HepG2 (cell line): ENCODE data around the gene GPR107. TPM values are rescaled to one million over a fixed set of nuclear protein-coding genes. Genes with fewer than 3 reads are reported as not detected.

ENCODE experiments used
- ADNP ChIP-seq: sonication (generic); formaldehyde crosslinking; IDR thresholded peaks from 2 replicates; pipeline ENCODE4 v1.4.0; 2020; ENCODE audit warnings: missing genetic modification reagents
- AGO1 ChIP-seq: fragments of 200-400 bp; formaldehyde crosslinking; IDR thresholded peaks from 2 replicates; pipeline ENCODE4 v1.6.1; 2017; ENCODE audit warnings: mild to moderate bottlenecking, low read depth, low read length, moderate library complexity; ENCODE audit not compliant: poor library complexity, severe bottlenecking
- CREBL2 ChIP-seq: sonication (generic); formaldehyde crosslinking; IDR thresholded peaks from 2 replicates; pipeline ENCODE4 v1.8.1; 2023; ENCODE audit warnings: missing genetic modification reagents, mild to moderate bottlenecking, borderline replicate concordance
- FOXM1 ChIP-seq: sonication (generic); formaldehyde crosslinking; IDR thresholded peaks from 2 replicates; pipeline ENCODE4 v1.5.0; 2020; ENCODE audit warnings: missing genetic modification reagents
- MAF1 ChIP-seq: sonication (generic); formaldehyde crosslinking; IDR thresholded peaks from 2 replicates; pipeline ENCODE4 v1.5.0; 2020; ENCODE audit warnings: missing genetic modification reagents, borderline replicate concordance
- MYNN ChIP-seq: sonication (generic); formaldehyde crosslinking; IDR thresholded peaks from 2 replicates; pipeline ENCODE4 v1.4.0; 2020; ENCODE audit warnings: mild to moderate bottlenecking, low read depth, missing genetic modification reagents
- NCOA1 ChIP-seq: sonication (generic); formaldehyde crosslinking; IDR thresholded peaks from 2 replicates; pipeline ENCODE4 v1.9.0; 2021; ENCODE audit warnings: missing genetic modification reagents
- PITX1 ChIP-seq: sonication (generic); formaldehyde crosslinking; IDR thresholded peaks from 2 replicates; pipeline ENCODE4 v1.5.1; 2020; ENCODE audit warnings: mild to moderate bottlenecking, missing genetic modification reagents
- RELA ChIP-seq: sonication (generic); formaldehyde crosslinking; IDR thresholded peaks from 2 replicates; pipeline ENCODE4 v1.4.0; 2020; ENCODE audit warnings: missing genetic modification reagents
- SMC3 ChIP-seq: IDR thresholded peaks from 2 replicates; pipeline ENCODE4 v1.6.1; 2011; ENCODE audit warnings: low read length, improper control_type of control experiment
- SNAPC4 ChIP-seq: sonication (generic); formaldehyde crosslinking; IDR thresholded peaks from 2 replicates; pipeline ENCODE4 v1.4.0; 2020; ENCODE audit warnings: mild to moderate bottlenecking, missing genetic modification reagents
- TRIM22 ChIP-seq: fragments of 450-650 bp; IDR thresholded peaks from 2 replicates; pipeline ENCODE4 v1.6.1; 2017
- ZBTB38 ChIP-seq: sonication (generic); formaldehyde crosslinking; IDR thresholded peaks from 2 replicates; pipeline ENCODE4 v1.5.1; 2020; ENCODE audit warnings: mild to moderate bottlenecking, missing genetic modification reagents
- ZBTB4 ChIP-seq: sonication (generic); formaldehyde crosslinking; IDR thresholded peaks from 2 replicates; pipeline ENCODE4 v1.4.0; 2020; ENCODE audit warnings: missing genetic modification reagents, mild to moderate bottlenecking, borderline replicate concordance
- ZNF205 ChIP-seq: IDR thresholded peaks from 2 replicates; pipeline ENCODE4 v1.6.1; 2018; ENCODE audit warnings: missing biosample characterization, missing genetic modification reagents
- ZNF282 ChIP-seq: fragments of 450-650 bp; IDR thresholded peaks from 2 replicates; pipeline ENCODE4 v1.6.1; 2018; ENCODE audit not compliant: partially characterized antibody
- ZNF841 ChIP-seq: sonication (generic); formaldehyde crosslinking; IDR thresholded peaks from 2 replicates; pipeline ENCODE4 v1.8.1; 2023; ENCODE audit warnings: missing genetic modification reagents, borderline replicate concordance
- ZSCAN5A ChIP-seq: sonication (generic); formaldehyde crosslinking; IDR thresholded peaks from 2 replicates; pipeline ENCODE4 v1.8.0; 2022; ENCODE audit warnings: mild to moderate bottlenecking, missing genetic modification reagents, borderline replicate concordance
- polyA plus RNA-seq, 8 experiments: library from polyadenylated mRNA; depleted of rRNA in 3 of 8; stranded (reverse) in 7 of 8; unstranded in 1 of 8; fragments of >200 nt; fragmentation: Illumina TruSeq in 4 of 8; extraction: Trizol in 4 of 8; gene quantifications; 2 replicates each; pipeline versions ENCODE4 v1.2.1 to v1.2.3, GENCODE V29; 2011 to 2016; ENCODE audit warnings: low read depth in 4 of 8, missing spikeins in 1 of 8, mixed read lengths in 1 of 8; ENCODE audit not compliant: insufficient read depth in 1 of 8
- total RNA-seq, 5 experiments: library from RNA; depleted of rRNA; stranded (reverse); fragments of >200 nt; fragmentation: Illumina TruSeq; extraction: Trizol; gene quantifications; 2 replicates each; pipeline ENCODE4 v1.2.3, GENCODE V29; 2016; ENCODE audit warnings: low read depth in 1 of 5

The GPR107 gene
- total and polyA plus RNA-seq, 2 of the 13 experiments (the other 11 are each of a cell fraction or from before 2014, with no cell fraction given), result 22.5 to 24.4 TPM

GRCh38 chr9:130053504-130054324 is at the start of gene GPR107 (continued):
- TF ChIP-seq ZSCAN5A, result 0 out of 2 replicates have a peak, but pooled peaks have one; percentile 34
- no peak for TF ChIP-seq ZBTB4
- peak; percentile 20; the same call in 1 of the 2 replicates for TF ChIP-seq PITX1 (CRISPR knock-in tag)
- no peak for TF ChIP-seq CREBL2
- TF ChIP-seq ZNF841 (CRISPR knock-in tag), result no peak
- TF ChIP-seq ZNF282, result no peak
- peak; percentile 44; the same call in 1 of the 2 replicates for TF ChIP-seq SNAPC4 (CRISPR knock-in tag)
- peak; percentile 31; the same call in 1 of the 2 replicates for TF ChIP-seq ZNF205
- TF ChIP-seq FOXM1 (CRISPR knock-in tag), result no peak
- no peak for TF ChIP-seq SMC3
- no peak for TF ChIP-seq NCOA1
- TF ChIP-seq RELA (CRISPR knock-in tag), result 0 out of 2 replicates have a peak, but pooled peaks have one; percentile 51
- TF ChIP-seq MYNN, result no peak
- no peak for TF ChIP-seq ZBTB38 (CRISPR knock-in tag)
- peak; percentile 30 for TF ChIP-seq AGO1
- no peak for TF ChIP-seq TRIM22
- no peak for TF ChIP-seq ADNP
- TF ChIP-seq MAF1 (CRISPR knock-in tag), result no peak
